OCI-LY1 (cell line): ENCODE data around the gene B3GALT6.

ENCODE experiments used
- H2AFZ ChIP-seq: fragments of 200-600 bp; sonication (generic), shearing (Covaris generic); 2 replicates; pipeline ENCODE4 v1.6.0; 2014; ENCODE audit warnings: antibody characterized with exemption, mild to moderate bottlenecking, low read length
- H3F3A ChIP-seq: fragments of 200-600 bp; sonication (generic), shearing (Covaris generic); 2 replicates; pipeline ENCODE4 v1.6.0; 2014; ENCODE audit warnings: mild to moderate bottlenecking, antibody characterized with exemption, low read length, moderate library complexity; ENCODE audit not compliant: insufficient read depth
- H3K27ac ChIP-seq: fragments of 200-600 bp; sonication (generic); 2 replicates; pipeline ENCODE4 v1.5.1; 2014; ENCODE audit warnings: low read length, mixed run types, mild to moderate bottlenecking, low read depth; ENCODE audit not compliant: poor library complexity, severe bottlenecking
- H3K27me3 ChIP-seq: fragments of 200-600 bp; sonication (generic); 2 replicates; pipeline ENCODE4 v1.6.0; 2014; ENCODE audit warnings: antibody characterized with exemption, mild to moderate bottlenecking, low read length, moderate library complexity; ENCODE audit not compliant: insufficient read depth
- H3K36me3 ChIP-seq: fragments of 200-600 bp; sonication (generic); 2 replicates; pipeline ENCODE4 v1.6.1; 2014; ENCODE audit warnings: mild to moderate bottlenecking, antibody characterized with exemption, low read length, moderate library complexity, mixed read lengths; ENCODE audit not compliant: insufficient read depth
- H3K4me1 ChIP-seq: fragments of 200-600 bp; sonication (generic); 2 replicates; pipeline ENCODE4 v1.5.1; 2014; ENCODE audit warnings: mild to moderate bottlenecking, low read length, moderate library complexity; ENCODE audit not compliant: insufficient read depth, severe bottlenecking
- H3K4me2 ChIP-seq: fragments of 200-600 bp; sonication (generic), shearing (Covaris generic); 2 replicates; pipeline ENCODE4 v1.6.1; 2014; ENCODE audit warnings: low read length
- H3K4me3 ChIP-seq: fragments of 200-600 bp; sonication (generic); 2 replicates; pipeline ENCODE4 v1.5.1; 2014; ENCODE audit warnings: low read length, low read depth, mild to moderate bottlenecking, mixed read lengths; ENCODE audit not compliant: poor library complexity, severe bottlenecking
- H3K79me2 ChIP-seq: fragments of 200-600 bp; shearing (Covaris generic); 2 replicates; pipeline ENCODE4 v1.6.1; 2016; ENCODE audit warnings: mixed run types, low read length, mixed read lengths; ENCODE audit not compliant: insufficient read depth
- H3K9ac ChIP-seq: fragments of 200-600 bp; sonication (generic), shearing (Covaris generic); 2 replicates; pipeline ENCODE4 v1.6.1; 2014; ENCODE audit warnings: mild to moderate bottlenecking, low read length, mixed read lengths
- H3K9me2 ChIP-seq: fragments of 200-600 bp; sonication (generic), shearing (Covaris generic); 2 replicates; pipeline ENCODE4 v1.6.1; 2014; ENCODE audit warnings: low read depth, mild to moderate bottlenecking, low read length, mixed read lengths
- H3K9me3 ChIP-seq: fragments of 200-600 bp; shearing (Covaris generic); 2 replicates; pipeline ENCODE4 v1.6.1; 2014; ENCODE audit warnings: low read length, mixed read lengths
- H4K20me1 ChIP-seq: fragments of 200-600 bp; sonication (generic), shearing (Covaris generic); 2 replicates; pipeline ENCODE4 v1.6.0; 2016; ENCODE audit warnings: mild to moderate bottlenecking, low read length; ENCODE audit not compliant: insufficient read depth
- CTCF ChIP-seq: fragments of 200-600 bp; sonication (generic), shearing (Covaris generic); IDR thresholded peaks from 2 replicates; pipeline ENCODE4 v1.5.1; 2017; ENCODE audit warnings: mild to moderate bottlenecking, antibody characterized with exemption, low read length, moderate library complexity, mixed read lengths
- EZH2 ChIP-seq: fragments of 200-600 bp; sonication (generic), shearing (Covaris generic); IDR thresholded peaks from 2 replicates; pipeline ENCODE4 v1.8.0; 2017; ENCODE audit warnings: borderline replicate concordance, mixed run types, mild to moderate bottlenecking, antibody characterized with exemption, low read length, moderate library complexity, mixed read lengths

Gene B3GALT6

GRCh38 chr1:1274931-1275431 lies 42.9 kb downstream of the B3GALT6 start:
- peaks cover 32% of the 10 kb centered on the region for H3K79me2 ChIP-seq
- H3K4me1 ChIP-seq: peaks cover 28% of the 10 kb centered on the region
- TF ChIP-seq CTCF (no peak), EZH2 (no peak)
- no peak overlapping the region for H3K27ac ChIP-seq
- H3K9me2 ChIP-seq: no peaks in the 10 kb centered on the region
- H3K36me3 ChIP-seq: peaks cover 14% of the 10 kb centered on the region
- H4K20me1 ChIP-seq: no peaks in the 10 kb centered on the region
- no peak overlapping the region for H3K9ac ChIP-seq
- peaks cover 3% of the 10 kb centered on the region; the same call in 1 of the 2 replicates for H3K9me3 ChIP-seq
- H3K27me3 ChIP-seq: no peaks in the 10 kb centered on the region
- H2AFZ ChIP-seq: no peak overlapping the region
- no peak overlapping the region for H3K4me3 ChIP-seq
- no peaks in the 10 kb centered on the region for H3F3A ChIP-seq
- no peak overlapping the region; the same call in 1 of the 2 replicates for H3K4me2 ChIP-seq

GRCh38 chr1:1275836-1276235 lies 43.8 kb downstream of the B3GALT6 start:
- peaks cover 27% of the 10 kb centered on the region for H3K4me1 ChIP-seq
- no peak for TF ChIP-seq EZH2
- TF ChIP-seq CTCF: no peak
- H3K4me2 ChIP-seq: no peak overlapping the region
- no peaks in the 10 kb centered on the region for H3F3A ChIP-seq
- H2AFZ ChIP-seq: no peak overlapping the region
- no peak overlapping the region for H3K9ac ChIP-seq
- no peaks in the 10 kb centered on the region for H4K20me1 ChIP-seq
- H3K79me2 ChIP-seq: peaks cover 24% of the 10 kb centered on the region
- no peaks in the 10 kb centered on the region for H3K9me2 ChIP-seq
- peaks cover 14% of the 10 kb centered on the region for H3K36me3 ChIP-seq
- H3K27ac ChIP-seq: no peak overlapping the region
- no peak overlapping the region for H3K4me3 ChIP-seq
- no peaks in the 10 kb centered on the region for H3K27me3 ChIP-seq
- peaks cover 3% of the 10 kb centered on the region; the same call in 1 of the 2 replicates for H3K9me3 ChIP-seq

- no peaks in the 10 kb centered on the region for H3K9me2 ChIP-seq
- TF ChIP-seq EZH2 (no peak), CTCF (no peak)
- no peaks in the 10 kb centered on the region; the same call in 1 of the 2 replicates for H3K36me3 ChIP-seq
- H3K4me2 ChIP-seq: no peak overlapping the region
- H3K9ac ChIP-seq: no peak overlapping the region
- H3K9me3 ChIP-seq: peaks cover 3% of the 10 kb centered on the region; the same call in 1 of the 2 replicates
- H3K27ac ChIP-seq: no peak overlapping the region
- no peak overlapping the region for H3K4me3 ChIP-seq
- no peaks in the 10 kb centered on the region for H3F3A ChIP-seq
- peaks cover 7% of the 10 kb centered on the region for H3K4me1 ChIP-seq
- no peaks in the 10 kb centered on the region for H4K20me1 ChIP-seq
- H2AFZ ChIP-seq: no peak overlapping the region
- no peaks in the 10 kb centered on the region for H3K79me2 ChIP-seq
- no peaks in the 10 kb centered on the region for H3K27me3 ChIP-seq
These were observed 46.6 kb downstream of the B3GALT6 start for GRCh38 chr1:1278620-1279019.
